ENCODE results near the gene LAIR1.

LAIR1 gene

DNA sequence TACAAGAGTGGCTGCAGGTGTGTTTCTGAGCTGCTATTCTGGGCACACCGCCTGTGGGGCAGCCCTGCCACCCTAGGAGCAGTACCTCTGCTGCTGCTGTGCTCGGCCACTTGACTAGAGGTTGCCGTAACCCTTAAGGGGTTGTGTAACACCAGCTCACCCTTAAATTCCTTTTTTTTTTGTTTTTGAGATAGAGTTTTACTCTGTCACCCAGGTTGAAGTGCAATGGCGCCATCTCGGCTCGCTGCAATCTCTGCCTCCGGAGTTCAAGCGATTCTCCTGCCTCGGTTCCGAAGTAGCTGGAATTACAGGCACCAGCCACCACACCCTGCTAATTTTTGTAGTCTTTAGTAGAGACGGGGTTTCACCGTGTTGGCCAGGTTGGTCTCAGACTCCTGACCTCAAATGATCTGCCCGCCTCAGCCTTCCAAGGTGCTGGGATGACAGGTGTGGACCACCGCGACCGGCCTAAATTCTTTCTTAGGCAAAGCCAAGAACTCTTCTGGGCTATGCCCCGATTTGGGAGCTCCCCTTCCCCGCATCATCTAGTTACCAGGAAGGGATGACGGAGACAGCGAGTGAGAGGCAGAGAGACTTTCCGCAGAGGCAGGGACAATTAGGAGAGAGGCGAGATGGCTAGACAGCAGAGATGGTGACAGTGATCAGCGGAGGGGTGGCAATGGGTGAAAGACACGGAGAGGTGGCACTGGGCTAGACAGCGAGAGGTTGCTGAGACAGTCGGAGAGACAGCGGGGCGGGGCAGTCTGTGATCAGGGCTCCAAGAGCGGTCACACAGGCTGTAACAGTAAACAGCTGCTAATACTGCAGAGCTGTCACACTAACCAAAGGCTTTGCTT lies 47.4 kb downstream of the LAIR1 start:
- DNase-seq (ENCODE audit: low read depth) = no peak

DNA sequence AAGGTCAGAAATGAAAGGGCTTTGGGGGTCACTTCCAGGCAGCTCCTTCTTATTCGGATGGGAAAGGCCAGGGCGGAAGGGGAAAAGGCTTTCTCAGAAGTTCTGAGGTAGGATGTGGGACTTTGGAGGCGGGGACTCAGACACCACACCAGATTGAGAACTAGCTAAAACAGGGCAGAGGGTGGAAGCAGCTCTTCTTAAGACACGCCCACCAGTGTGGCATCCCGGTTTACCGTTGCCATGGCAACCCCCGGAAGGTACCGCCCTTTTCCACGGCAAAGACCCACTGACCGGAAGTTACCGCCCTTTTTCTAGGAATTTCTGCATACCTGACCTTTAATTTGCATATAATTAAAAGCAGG lies 48.0 kb downstream of the LAIR1 start:
- no peak for DNase-seq (ENCODE audit: low read depth)

DNA sequence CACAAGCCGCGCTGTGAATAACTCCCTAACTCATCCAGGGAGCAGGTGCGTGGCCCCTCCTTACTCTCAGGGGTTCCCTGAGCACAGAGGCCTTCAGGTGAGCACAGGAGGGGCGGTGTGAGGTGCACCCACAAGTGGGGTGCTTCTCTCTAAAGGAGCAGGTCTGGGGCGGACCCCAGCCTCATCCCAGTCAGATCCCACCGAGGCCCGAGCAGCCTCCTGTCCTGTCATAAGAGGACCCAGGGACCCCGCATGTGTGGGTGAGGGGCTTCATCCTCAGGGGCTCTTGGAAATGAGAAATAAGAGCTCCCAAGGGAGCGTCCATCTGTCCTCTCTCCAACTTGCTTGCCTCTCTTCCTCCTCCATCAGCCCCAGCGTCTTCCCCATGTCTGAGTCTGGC lies 48.8 kb downstream of the LAIR1 start:
- no peak for DNase-seq (ENCODE audit: low read depth)

GRCh38 chr19:54312436-54313377 lies 52.0 kb downstream of the LAIR1 start, which contains the start of gene LILRA5:
TSS of gene LILRA5 (minus strand) at chr19:54313166. CDS start at chr19:54313019, 147 bp downstream.
- no peak for DNase-seq (ENCODE audit: low read depth)

- DNase-seq (ENCODE audit: low read depth) = no peak
Measured at GRCh38 chr19:54312011-54312410, 52.7 kb downstream of the LAIR1 start.

GRCh38 chr19:54311486-54311885 lies 53.2 kb downstream of the LAIR1 start:
- DNase-seq (ENCODE audit: low read depth) = no peak

DNA sequence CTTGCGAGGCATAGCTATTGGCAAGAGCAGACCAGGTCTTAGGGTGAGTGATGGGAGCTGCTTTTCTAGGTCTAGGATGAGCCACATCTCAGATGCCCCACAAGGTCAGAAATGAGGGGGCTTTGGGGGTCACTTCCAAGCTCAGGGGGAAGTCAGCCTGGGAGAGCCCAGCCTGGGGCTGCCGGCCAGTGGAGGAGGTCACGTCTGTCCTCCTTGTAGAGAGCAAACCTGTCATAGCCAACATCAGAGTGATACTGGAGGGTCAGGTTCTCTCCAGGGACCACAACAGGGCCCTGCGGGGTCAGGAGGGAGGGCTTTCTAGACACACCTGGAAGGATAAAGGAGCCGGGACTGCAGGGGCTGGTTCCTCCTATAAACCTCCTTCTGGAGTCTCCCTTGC lies 54.2 kb downstream of the LAIR1 start:
- DNase-seq (ENCODE audit: low read depth) = no peak

DNA sequence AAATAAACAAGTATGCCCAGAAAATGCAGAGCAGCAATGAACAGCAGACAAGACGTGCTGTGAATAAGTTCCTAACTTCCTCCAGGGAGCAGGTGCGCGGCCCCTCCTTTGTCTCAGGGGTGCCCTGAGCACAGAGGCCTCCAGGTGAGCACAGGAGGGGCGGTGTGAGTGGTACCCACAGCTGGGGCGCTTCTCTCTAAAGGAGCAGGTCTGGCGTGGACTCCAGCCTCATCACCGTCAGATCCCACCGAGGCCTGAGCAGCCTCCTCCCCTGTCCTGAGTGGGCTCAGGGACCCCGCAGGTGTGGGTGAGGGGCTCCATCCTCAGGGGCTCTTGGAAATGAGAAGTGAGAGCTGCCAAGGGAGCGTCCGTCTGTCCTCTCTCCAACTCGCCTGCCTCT lies 54.9 kb downstream of the LAIR1 start:
- no peak for DNase-seq (ENCODE audit: low read depth)

DNA sequence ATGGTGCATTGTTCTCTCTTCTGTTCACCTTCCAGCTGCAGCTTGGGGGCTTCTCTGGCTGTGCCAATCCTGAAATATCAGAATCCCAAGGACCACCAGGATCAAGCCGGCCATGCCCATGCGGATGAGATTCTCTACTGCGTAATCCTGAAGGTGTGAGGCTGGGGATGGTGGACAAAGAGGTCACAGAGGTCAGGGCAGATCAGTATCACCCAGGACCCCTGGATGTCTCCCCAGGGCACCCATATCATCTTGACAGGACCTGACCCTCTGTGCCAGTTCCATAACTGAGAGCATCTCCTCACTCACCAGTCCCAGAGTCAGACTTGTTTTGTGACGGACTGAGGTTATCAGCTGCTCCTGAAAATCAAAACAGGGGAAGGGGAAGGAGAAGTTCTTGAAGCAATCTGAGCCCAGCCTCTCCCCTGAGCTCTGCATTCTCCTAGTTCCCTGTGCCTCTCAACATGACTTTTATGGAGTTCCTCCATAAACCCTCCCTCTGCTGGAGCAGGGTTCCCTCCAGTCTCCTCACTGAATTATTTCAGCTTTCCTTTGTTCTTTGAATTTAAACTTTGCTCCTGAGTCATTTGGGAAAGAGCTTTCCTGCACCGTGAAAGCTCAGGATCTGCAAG lies 57.2 kb downstream of the LAIR1 start:
- no peak for DNase-seq (ENCODE audit: low read depth)

DNA sequence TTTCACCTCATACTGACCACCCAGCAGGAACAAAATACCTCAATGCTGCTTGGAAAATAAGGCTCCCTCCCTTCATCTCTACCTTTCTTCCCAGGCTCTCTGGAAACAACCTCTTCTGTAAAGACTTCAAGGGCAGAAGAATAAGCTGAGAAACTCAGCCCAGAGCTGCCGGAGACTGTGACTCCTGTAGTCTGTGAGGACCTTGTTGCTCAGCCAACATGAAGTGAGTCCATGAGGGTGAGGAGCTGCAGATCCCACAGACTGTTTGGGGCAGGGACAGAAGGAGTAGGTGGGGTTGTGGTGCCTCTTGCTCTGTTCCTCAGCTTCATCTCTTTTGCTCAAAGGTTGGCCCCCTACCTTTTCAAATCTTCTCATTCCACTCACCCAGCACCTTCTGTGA lies 59.6 kb downstream of the LAIR1 start:
- DNase-seq (ENCODE audit: low read depth) = no peak

DNA sequence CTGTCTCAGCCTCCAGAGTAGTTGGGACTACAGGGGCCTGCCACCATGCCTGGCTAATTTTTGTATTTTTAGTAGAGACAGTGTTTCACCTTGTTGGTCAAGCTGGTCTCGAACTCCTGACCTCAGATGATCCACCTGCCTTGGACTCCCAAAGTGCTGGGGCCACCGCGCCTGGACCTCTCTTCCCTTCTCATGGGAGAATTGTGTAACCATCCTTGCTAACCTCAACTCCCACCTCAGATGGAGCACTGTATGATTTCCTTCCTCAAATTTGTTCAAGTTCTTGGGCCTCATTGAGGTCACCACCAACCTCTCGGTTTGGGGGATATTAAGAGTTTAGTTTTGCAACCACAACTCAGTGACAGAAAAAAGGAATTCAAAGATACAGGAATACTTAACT lies 62.5 kb downstream of the LAIR1 start:
- DNase-seq (ENCODE audit: low read depth) = no peak
